Brain microvascular endothelial cell (primary cell): ENCODE data around the gene GPR161.
A peak's percentile ranks its signal among the peaks of the same experiment; 100 is the strongest.

ENCODE experiments used
- DNase-seq: peaks from one replicate; pipeline ENCODE4 v3.0.0-alpha.2; 2020
- H3K27ac ChIP-seq: fragments of 250-450 bp; sonication (Bioruptor Pico); 2 replicates; pipeline ENCODE4 v1.5.1; 2020; ENCODE audit warnings: mild to moderate bottlenecking, moderate library complexity
- H3K27me3 ChIP-seq: fragments of 250-450 bp; sonication (Bioruptor Pico); replicated peaks from 2 replicates; pipeline ENCODE4 v1.5.1; 2020; ENCODE audit warnings: mild to moderate bottlenecking
- H3K36me3 ChIP-seq: fragments of 250-450 bp; sonication (Bioruptor Pico); replicated peaks from 2 replicates; pipeline ENCODE4 v1.5.1; 2020; ENCODE audit warnings: mild to moderate bottlenecking
- H3K4me3 ChIP-seq: 2 replicates; pipeline ENCODE4 v1.5.1; 2011; ENCODE audit warnings: low read depth, mild to moderate bottlenecking, control low read depth, low read length, moderate library complexity
- in situ Hi-C: cut with HindIII; loops from 2 replicates; pipeline ENCODE4 v1.10.0; 2017; ENCODE audit warnings: low sequenced_read_pairs, low pct_ligation_motif_present
- TF ChIP-seq, protein P1 (sequence below): IDR thresholded peaks from 2 replicates; pipeline ENCODE4 v1.5.1; 2011; ENCODE audit warnings: low read depth, mild to moderate bottlenecking, moderate library complexity, low read length, control low read depth, inconsistent platforms; ENCODE audit errors: missing control alignments

The GPR161 gene

DNA sequence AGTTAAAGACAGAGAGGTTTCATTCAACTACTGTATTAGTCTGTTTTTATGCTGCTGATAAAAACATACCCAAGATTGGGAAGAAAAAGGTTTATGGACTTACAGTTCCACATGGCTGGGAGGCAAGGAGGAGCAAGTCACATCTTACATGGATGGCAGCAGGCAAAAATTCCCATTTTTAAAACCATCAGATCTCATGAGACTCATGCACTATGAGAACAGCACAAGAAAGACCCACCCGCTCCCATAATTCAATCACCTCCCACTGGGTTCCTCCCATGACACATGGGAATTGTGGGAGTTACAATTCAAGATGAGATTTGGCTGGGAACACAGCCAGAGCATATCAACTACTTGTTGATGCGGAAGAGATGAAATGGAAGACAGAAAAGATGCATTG is 9.2 kb downstream of the GPR161 start:
- no peaks in the 10 kb centered on the region for H3K36me3 ChIP-seq
- in situ Hi-C loops = no loop called here
- H3K27ac ChIP-seq = no peak overlapping the region
- TF ChIP-seq, protein P1, sequence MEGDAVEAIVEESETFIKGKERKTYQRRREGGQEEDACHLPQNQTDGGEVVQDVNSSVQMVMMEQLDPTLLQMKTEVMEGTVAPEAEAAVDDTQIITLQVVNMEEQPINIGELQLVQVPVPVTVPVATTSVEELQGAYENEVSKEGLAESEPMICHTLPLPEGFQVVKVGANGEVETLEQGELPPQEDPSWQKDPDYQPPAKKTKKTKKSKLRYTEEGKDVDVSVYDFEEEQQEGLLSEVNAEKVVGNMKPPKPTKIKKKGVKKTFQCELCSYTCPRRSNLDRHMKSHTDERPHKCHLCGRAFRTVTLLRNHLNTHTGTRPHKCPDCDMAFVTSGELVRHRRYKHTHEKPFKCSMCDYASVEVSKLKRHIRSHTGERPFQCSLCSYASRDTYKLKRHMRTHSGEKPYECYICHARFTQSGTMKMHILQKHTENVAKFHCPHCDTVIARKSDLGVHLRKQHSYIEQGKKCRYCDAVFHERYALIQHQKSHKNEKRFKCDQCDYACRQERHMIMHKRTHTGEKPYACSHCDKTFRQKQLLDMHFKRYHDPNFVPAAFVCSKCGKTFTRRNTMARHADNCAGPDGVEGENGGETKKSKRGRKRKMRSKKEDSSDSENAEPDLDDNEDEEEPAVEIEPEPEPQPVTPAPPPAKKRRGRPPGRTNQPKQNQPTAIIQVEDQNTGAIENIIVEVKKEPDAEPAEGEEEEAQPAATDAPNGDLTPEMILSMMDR = no peak
- H3K27me3 ChIP-seq = no peaks in the 10 kb centered on the region
- DNase-seq = no peak
- no peak overlapping the region for H3K4me3 ChIP-seq

DNA sequence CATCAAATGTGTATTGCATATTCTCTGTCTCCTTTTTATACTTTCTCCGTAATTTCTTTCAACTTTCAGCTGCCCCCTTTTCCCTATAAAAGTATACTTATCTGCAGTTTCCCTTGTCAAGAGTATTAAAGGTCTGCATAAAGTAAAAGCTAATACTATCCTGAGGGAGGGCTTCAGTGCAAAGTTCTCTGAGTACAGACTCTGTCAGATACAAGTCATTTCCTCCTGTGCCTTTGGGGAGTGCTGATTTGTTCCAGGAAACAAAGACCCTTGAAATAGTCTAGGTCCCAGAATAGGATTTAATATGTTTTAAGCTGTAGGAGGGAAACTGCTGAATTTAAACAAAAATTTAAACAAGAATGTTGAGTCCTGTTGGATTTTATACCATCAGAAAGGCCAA is 11.7 kb downstream of the GPR161 start:
- H3K27me3 ChIP-seq = no peaks in the 10 kb centered on the region
- H3K4me3 ChIP-seq = no peak overlapping the region
- TF ChIP-seq, protein P1 = no peak
- no peak overlapping the region for H3K27ac ChIP-seq
- in situ Hi-C loops = no loop called here
- DNase-seq = no peak
- H3K36me3 ChIP-seq = no peaks in the 10 kb centered on the region

DNA sequence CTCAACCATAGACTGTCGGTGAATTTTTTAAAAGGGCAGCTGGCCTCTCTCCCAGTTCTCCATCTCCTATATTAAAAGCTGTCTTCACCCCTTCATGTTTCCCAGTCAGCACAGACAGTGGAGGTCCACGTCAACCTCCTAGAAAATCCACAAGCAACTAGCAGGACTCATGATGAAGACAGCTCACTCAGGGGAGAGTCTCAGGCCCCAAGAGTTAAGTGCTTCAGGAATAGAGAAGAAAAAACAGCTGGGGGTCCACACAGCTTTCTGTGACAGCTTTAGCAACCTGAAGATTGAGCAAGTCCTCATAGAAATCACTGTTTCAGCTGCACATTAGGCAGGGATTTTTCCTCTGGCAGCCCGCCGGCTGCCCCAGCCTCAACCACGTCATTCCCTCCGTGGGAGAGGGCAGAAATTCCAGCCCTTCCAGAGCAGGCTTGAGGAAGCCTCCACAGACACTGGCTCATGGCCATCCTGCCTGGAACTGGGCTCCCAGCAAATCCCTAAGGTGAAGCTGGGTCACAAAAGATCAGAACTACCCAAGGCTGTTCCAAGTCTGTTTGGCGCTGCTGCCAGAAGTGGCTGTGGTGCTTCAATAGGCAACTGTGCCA is 15.2 kb downstream of the GPR161 start:
- TF ChIP-seq, protein P1 = no peak
- Histone ChIP-seq H3K4me3 (no peak overlapping the region), H3K36me3 (no peaks in the 10 kb centered on the region), H3K27ac (peak overlapping the region; percentile 38), H3K27me3 (no peaks in the 10 kb centered on the region)
- in situ Hi-C loops = no loop called here
- peak; percentile 76 for DNase-seq

DNA sequence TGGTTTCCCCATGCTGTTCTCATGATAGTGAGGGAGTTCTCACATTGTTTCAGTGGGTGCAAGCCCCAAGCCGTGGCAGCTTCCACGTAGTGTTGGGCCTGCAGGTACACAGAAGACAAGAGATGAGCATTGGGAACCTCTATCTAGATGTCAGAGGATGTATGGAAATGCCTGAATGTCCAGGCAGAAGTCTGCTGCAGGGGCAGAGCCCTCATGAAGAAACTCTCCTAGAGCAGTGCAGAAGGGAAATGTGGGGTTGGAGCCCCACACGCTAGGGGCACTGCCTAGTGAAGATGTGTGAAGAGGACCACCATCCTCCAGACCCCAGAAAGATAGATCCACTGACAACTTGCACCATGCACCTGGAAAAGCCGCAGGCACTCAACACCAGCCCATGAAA is 17.0 kb downstream of the GPR161 start:
- Histone ChIP-seq H3K36me3 (no peaks in the 10 kb centered on the region), H3K27ac (no peak overlapping the region), H3K4me3 (no peak overlapping the region), H3K27me3 (no peaks in the 10 kb centered on the region)
- in situ Hi-C loops = no loop called here
- DNase-seq = no peak
- TF ChIP-seq, protein P1 = no peak

DNA sequence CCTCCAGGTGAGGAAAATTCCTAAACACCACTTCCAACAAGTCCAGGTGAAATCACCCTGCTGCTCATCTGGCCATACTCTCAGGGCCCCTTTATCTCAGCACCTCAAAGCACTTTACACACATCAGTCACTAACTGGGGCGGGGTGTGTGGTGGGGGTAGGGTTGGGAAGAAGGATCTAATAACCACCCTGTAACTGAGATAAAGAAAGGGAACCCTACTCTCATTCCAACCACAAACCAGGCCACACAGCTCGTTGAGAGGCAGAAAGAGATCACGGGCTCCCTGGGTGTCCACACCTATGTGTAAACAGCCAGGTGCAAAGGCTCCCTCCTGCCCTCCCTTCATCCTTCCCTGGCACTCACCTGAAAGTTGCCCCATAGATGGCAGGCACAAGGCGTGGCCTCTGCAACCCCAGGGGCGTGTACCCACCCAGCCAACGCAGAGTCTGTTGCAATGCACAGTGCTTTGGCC is 20.4 kb downstream of the GPR161 start:
- DNase-seq = no peak
- Histone ChIP-seq H3K27ac (no peak overlapping the region), H3K27me3 (no peaks in the 10 kb centered on the region), H3K4me3 (no peak overlapping the region), H3K36me3 (no peaks in the 10 kb centered on the region)
- in situ Hi-C loops = no loop called here
- TF ChIP-seq, protein P1 = no peak

DNA sequence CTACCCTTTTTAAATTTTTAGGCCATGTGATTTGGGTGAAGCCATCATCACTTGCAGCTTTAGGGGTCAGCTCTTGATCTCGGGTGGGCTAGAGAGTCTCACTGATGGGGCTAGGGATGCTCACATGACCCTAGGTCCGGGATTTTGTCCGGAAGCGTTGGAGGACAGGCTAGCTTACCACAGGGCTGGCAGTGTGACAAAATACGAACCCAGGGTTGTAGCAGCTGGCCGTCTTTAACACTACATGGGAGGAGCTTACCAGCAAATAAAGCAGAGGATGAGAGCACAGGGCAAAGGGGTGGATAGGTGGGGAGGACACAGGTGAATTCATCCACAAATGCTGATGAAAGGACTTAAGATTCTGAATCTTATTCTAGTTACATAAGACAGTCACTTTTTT is 21.9 kb downstream of the GPR161 start:
- Histone ChIP-seq H3K27ac (no peak overlapping the region), H3K4me3 (no peak overlapping the region), H3K36me3 (no peaks in the 10 kb centered on the region), H3K27me3 (no peaks in the 10 kb centered on the region)
- no peak for DNase-seq
- TF ChIP-seq, protein P1 = no peak
- in situ Hi-C loops = no loop called here
